Gastroesophageal sphincter (tissue), 4 donors: ENCODE data around the gene AP2A2. TPM values are rescaled to one million over a fixed set of nuclear protein-coding genes. Genes with fewer than 3 reads are reported as not detected.
A peak's percentile ranks its signal among the peaks of the same experiment; 100 is the strongest.

ENCODE experiments used
- ATAC-seq: fragments of 150-250 bp; one replicate; pipeline ENCODE4 v1.9.1; 2016; ENCODE audit warnings: mild to moderate bottlenecking, moderate library complexity
- H3K27ac ChIP-seq, 4 donors: fragments of 200-600 bp; sonication (generic) in 3 of 4; 1 replicate in 3 of 4; 2 replicates in 1 of 4; pipeline ENCODE4 v1.5.1; 2016 to 2019
- H3K27me3 ChIP-seq: fragments of 200-600 bp; sonication (generic); one replicate; pipeline ENCODE4 v1.5.1; 2019
- H3K36me3 ChIP-seq, 2 donors: fragments of 200-600 bp; sonication (generic); one replicate each; pipeline ENCODE4 v1.5.1; 2019; ENCODE audit warnings: control low read depth in 1 of 2
- H3K4me1 ChIP-seq, 3 donors: fragments of 200-600 bp; sonication (generic); 1 replicate in 2 of 3; 2 replicates in 1 of 3; pipeline ENCODE4 v1.5.1; 2016 to 2019; ENCODE audit warnings: control low read depth in 2 of 3
- H3K4me3 ChIP-seq, 2 donors: fragments of 200-600 bp; sonication (generic); one replicate each; pipeline ENCODE4 v1.5.1; 2019; ENCODE audit warnings: mild to moderate bottlenecking in 1 of 2, moderate library complexity in 1 of 2
- H3K9me3 ChIP-seq, 3 donors: fragments of 200-600 bp; sonication (generic); one replicate each; pipeline ENCODE4 v1.5.1; 2017 to 2019; ENCODE audit warnings: control low read depth in 2 of 3
- CTCF ChIP-seq, 4 experiments: fragments of 200-600 bp in 2 of 4; fragments of 450-650 bp in 2 of 4; sonication (generic) in 1 of 4; IDR thresholded peaks; one replicate each; pipeline ENCODE4 v1.5.1; 2017 to 2019; ENCODE audit warnings: antibody characterized with exemption in 4 of 4, mild to moderate bottlenecking in 2 of 4, moderate library complexity in 2 of 4
- EP300 ChIP-seq: sonication (generic); formaldehyde crosslinking; IDR thresholded peaks from one replicate; pipeline ENCODE4 v1.6.1; 2017; ENCODE audit warnings: antibody characterized with exemption, mild to moderate bottlenecking
- POLR2A ChIP-seq, 2 donors: fragments of 450-650 bp; IDR thresholded peaks; one replicate each; pipeline ENCODE4 v1.6.1; 2017; ENCODE audit warnings: antibody characterized with exemption in 2 of 2, mild to moderate bottlenecking in 2 of 2, moderate library complexity in 1 of 2
- POLR2AphosphoS5 ChIP-seq: sonication (generic); formaldehyde crosslinking; IDR thresholded peaks from one replicate; pipeline ENCODE4 v1.6.1; 2017; ENCODE audit warnings: antibody characterized with exemption
- WGBS, 2 donors: methylation state at CpG; one replicate each; pipeline ENCODE4 v1.1.5; 2018; ENCODE audit warnings: low coverage in 1 of 2; 5-methylcytosine and 5-hydroxymethylcytosine counted together
- total RNA-seq, 4 donors: library from RNA; depleted of rRNA; stranded (reverse); fragments of >200 nt; gene quantifications; one replicate each; pipeline ENCODE4 v1.1.0, GENCODE V29; 2016

Gene AP2A2
- total RNA-seq, 4 donors from 2014 or later = 47.9 to 88.5 (median 61.6) TPM

- TF ChIP-seq CTCF (IDR thresholded peaks at IDR 0.05) (no peak), POLR2AphosphoS5 (no peak), POLR2A (IDR thresholded peaks at IDR 0.05) (no peak), EP300 (no peak)
- Histone ChIP-seq H3K36me3 (peaks cover 0 to 20% of the 10 kb centered on the region in 2 donors), H3K4me3 (no peak overlapping the region), H3K9me3 (no peaks in the 10 kb centered on the region), H3K27ac (no peak overlapping the region), H3K27me3 (no peaks in the 10 kb centered on the region), H3K4me1 (no peaks in the 10 kb centered on the region)
- ATAC-seq = peak; percentile 40
- WGBS, 2 donors = 76 to 79% methylated on average over 12 of the region's 12 CpGs
Measured at GRCh38 chr11:1017269-1018005, 91.8 kb downstream of the AP2A2 start.

GRCh38 chr11:1018091-1018490, 92.4 kb downstream of the AP2A2 start:
- 80 to 86% methylated on average over 7 to 9 of the region's 9 CpGs for WGBS, 2 donors
- no peak overlapping the region for H3K27ac ChIP-seq
- H3K4me3 ChIP-seq = no peak overlapping the region
- no peaks in the 10 kb centered on the region for H3K27me3 ChIP-seq
- H3K9me3 ChIP-seq = no peaks in the 10 kb centered on the region
- H3K36me3 ChIP-seq = peaks cover 0 to 13% of the 10 kb centered on the region in 2 donors
- H3K4me1 ChIP-seq = no peaks in the 10 kb centered on the region
- no peak for TF ChIP-seq POLR2AphosphoS5
- no peak for TF ChIP-seq CTCF (IDR thresholded peaks at IDR 0.05)
- TF ChIP-seq EP300 = no peak
- no peak for TF ChIP-seq POLR2A (IDR thresholded peaks at IDR 0.05)
- no peak for ATAC-seq

DNA sequence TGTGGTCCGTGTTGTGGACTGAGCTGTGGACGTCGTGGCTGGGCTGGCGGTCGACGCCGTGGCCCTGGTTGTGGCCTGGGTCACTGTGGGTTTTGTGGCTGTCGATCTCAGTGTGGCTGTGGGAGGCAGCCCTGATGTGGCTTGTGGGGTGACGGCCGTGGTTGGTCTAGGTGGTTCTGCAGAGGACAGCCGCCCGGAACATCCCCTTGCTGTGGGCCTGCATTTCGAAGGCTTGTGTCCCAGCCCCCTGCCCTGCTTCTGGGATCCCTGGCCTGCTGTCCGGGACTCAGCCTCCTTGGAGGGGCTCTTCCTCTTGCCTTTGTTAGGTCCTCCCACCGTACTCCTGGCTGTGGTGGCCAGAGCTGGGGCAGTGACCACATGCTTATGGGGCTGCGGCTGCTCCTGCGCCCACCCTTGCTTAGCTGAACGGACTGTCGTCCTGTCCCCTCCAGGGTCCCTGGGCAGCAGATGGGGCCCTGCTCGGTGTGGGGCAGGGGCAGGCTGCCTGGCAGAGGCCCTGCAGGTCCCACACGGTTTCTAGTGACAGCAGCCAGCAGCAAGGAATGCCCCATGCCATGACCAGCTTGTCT, 93.7 kb downstream of the AP2A2 start:
- no peak for ATAC-seq
- no peaks in the 10 kb centered on the region for H3K9me3 ChIP-seq
- no peaks in the 10 kb centered on the region for H3K27me3 ChIP-seq
- H3K4me1 ChIP-seq = no peaks in the 10 kb centered on the region
- 80% methylated on average over 1 of the region's 21 CpGs; no CpG with 5 or more reads in 1 of the 2 donors for WGBS, 2 donors
- H3K4me3 ChIP-seq = no peak overlapping the region
- TF ChIP-seq POLR2A (IDR thresholded peaks at IDR 0.05) (no peak), POLR2AphosphoS5 (no peak), CTCF (IDR thresholded peaks at IDR 0.05) (no peak), EP300 (no peak)
- H3K36me3 ChIP-seq = peaks cover 0 to 5% of the 10 kb centered on the region in 2 donors
- no peak overlapping the region for H3K27ac ChIP-seq

- Histone ChIP-seq H3K9me3 (no peaks in the 10 kb centered on the region), H3K27me3 (no peaks in the 10 kb centered on the region), H3K4me1 (no peaks in the 10 kb centered on the region), H3K27ac (no peak overlapping the region), H3K36me3 (peaks cover 0 to 8% of the 10 kb centered on the region in 2 donors), H3K4me3 (no peak overlapping the region)
- TF ChIP-seq CTCF (IDR thresholded peaks at IDR 0.05) = no peak
- no peak for TF ChIP-seq POLR2A (IDR thresholded peaks at IDR 0.05)
- no peak for TF ChIP-seq POLR2AphosphoS5
- TF ChIP-seq EP300 = no peak
- ATAC-seq = no peak
- WGBS, 2 donors = 100% methylated on average over 2 of the region's 19 CpGs; no CpG with 5 or more reads in 1 of the 2 donors
Measured at GRCh38 chr11:1020211-1020905, 94.7 kb downstream of the AP2A2 start.
